NCI-H510A treated with DMSO at 0.1 percent for 48 hours (cell line): ENCODE results near the gene SLC6A16.
"Not testable (repeated sequence)": the region's sequence is repeated elsewhere in the genome, so short reads cannot be mapped to it uniquely, and the experiment has no call there.

Experiments
- DNase-seq: peaks from one replicate; lab custom pipeline; 2025; lab: John Stamatoyannopoulos, UW

Gene SLC6A16

DNA sequence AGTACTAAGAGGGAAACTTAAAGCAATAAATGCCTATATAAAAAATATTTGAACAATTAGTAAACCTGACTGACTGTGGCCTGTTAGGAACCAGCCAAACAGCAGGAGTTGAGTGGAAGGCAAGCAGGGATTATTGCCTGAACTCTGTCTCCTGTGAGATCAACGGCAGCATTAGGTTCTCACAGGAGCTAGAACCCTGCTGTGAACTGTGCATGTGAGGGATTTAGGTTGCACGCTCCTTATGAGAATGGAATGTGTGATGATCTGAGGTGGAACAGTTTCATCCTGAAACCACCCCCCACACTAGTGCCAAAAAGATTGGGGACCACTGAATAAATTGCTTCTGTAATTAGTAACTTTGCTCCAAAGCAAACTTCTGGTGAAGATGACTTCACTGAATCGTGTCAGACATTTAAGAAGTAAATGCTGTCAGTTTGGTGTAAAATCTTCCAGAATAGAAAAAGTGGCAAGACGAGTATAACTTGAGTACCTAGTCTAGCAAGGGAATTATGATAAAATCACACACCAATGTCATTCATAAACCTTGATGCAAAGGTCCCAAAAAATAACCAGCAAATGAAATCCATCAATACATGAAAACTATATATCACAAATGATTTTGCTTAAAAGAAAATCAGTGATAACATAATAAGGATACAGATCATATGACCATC, 53.8 kb downstream of the SLC6A16 start:
- no peak for DNase-seq

DNA sequence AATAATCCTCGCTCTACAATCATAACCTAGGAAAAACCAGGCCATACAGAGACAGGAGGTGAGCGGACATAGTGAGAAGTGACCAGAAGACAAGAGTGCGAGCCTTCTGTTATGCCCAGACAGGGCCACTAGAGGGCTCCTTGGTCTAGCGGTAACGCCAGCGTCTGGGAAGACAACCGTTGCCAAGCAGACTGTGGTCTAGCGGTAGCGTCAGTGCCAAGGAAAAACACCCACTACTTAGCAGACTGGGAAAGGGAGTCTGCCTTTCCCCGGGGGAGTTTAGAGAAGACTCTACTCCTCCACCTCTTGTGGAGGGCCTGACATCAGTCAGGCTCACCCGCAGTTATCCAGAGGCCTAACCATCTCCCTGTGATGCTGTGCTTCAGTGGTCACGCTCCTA, 58.6 kb downstream of the SLC6A16 start:
- not testable (repeated sequence) for DNase-seq

DNA sequence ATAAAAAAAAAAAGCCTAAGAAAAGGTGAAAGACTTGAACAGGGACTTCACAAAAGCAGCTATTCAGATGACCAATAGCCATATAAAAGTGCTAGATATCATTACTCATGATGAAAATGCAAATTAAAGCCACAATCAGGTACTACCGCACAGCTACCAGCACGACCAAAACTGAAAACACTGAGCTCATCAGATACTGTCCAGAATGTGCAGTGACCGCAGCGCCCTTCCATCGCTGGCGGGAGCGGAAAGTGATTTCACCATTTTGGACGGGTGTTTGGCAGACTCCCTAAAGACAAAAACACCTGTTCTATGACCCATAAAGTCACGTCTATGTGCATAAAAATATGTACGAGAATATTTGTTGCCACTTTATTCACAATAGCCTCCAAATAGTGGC, 60.7 kb downstream of the SLC6A16 start:
- DNase-seq = no peak

DNA sequence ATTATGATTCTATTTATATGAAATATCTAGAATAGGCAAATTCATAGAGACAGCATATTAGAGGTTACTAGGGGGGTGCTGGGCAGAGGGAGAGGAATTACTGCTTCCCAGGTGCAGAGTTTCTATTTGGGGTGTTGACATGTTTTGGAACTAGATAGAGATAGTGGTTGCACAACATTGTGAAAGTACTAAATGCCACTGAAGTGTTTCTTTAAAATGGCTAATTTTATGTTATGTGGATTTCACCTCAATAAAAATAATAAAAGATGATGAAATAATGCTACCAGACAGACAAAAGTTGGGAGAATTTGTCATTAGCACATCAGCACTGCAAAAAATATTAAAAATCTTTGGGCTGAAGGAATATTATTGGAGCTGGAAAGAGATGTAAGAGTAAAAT, 63.4 kb downstream of the SLC6A16 start:
- no peak for DNase-seq

GRCh38 chr19:49256691-49257090, 68.3 kb downstream of the SLC6A16 start:
- DNase-seq = no peak

- DNase-seq = no peak
These were observed 69.3 kb downstream of the SLC6A16 start for GRCh38 chr19:49255674-49256073.

DNA sequence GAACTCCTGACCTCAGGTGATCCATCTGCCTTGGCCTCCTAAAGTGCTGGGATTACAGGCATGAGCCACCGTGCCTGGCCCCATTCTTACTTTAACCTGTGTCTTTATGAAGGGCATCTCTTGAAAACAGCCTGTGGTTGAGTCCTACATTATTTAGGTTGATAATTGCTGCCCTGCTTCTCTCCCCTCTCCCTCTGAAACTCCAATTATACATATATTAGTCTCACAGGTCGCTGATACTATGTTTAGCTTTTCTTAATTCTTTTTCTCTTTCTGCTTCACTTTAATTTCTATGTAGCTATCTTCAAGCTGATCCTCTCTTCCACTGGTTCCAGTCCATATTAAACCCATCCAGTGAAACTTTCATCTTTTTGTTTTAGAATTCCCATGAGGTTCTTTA, 75.1 kb downstream of the SLC6A16 start:
- no peak for DNase-seq

- no peak for DNase-seq
These were observed 77.3 kb downstream of the SLC6A16 start for GRCh38 chr19:49247676-49248075.

GRCh38 chr19:49244256-49244655, 80.7 kb downstream of the SLC6A16 start:
- DNase-seq = no peak

GRCh38 chr19:49243726-49244125, 81.3 kb downstream of the SLC6A16 start:
- DNase-seq = no peak

- DNase-seq = no peak
These were observed 81.9 kb downstream of the SLC6A16 start for GRCh38 chr19:49243129-49243528.

DNA sequence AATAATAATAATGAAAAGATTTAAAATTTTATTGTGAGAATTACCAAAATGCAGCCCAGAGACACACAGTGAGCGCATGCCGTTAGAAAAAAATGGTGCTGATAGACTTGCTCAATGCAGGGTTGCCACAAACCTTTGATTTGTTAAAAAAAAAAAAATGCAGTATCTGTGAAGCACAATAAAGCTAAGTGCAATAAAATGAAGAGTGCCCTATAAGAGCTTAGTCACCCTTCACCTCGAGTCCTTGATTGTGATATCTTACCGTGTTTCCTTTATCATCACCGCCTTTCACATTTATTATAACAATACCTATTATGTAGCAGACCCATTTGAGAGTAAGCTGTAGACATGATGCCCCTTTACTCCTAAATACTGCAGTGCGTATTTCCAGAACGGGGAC, 83.2 kb downstream of the SLC6A16 start:
- DNase-seq = no peak
